Natural killer cell treated with Interleukin-12 subunit alpha and Interleukin-12 subunit beta and Interleukin-15 and Interleukin-18, amount 100 ng/mL, for 72 hours (primary cell): ENCODE data around the gene D2HGDH. TPM values are rescaled to one million over a fixed set of nuclear protein-coding genes. Genes with fewer than 3 reads are reported as not detected.
"Not testable (repeated sequence)": the region's sequence is repeated elsewhere in the genome, so short reads cannot be mapped to it uniquely, and the experiment has no call there.

ENCODE experiments used
- ATAC-seq, 2 donors: fragments of 150-1000 bp; cut with Tn5 transposase in 1 of 2; sonication (Bioruptor Pico), chemical (Tn5 transposase) in 1 of 2; 2 replicates each; pipeline ENCODE4 v1.10.0; 2021
- DNase-seq: peaks from one replicate; pipeline ENCODE4 v3.0.0; 2022; ENCODE audit warnings: low spot score
- H3K27ac Mint-ChIP-seq, 2 donors: 1 replicate in 1 of 2; 2 replicates in 1 of 2; pipeline ENCODE4 v1.8.0; 2022; ENCODE audit warnings: mixed read lengths in 2 of 2, mild to moderate bottlenecking in 1 of 2, moderate library complexity in 1 of 2
- H3K27me3 Mint-ChIP-seq, 2 donors: 1 replicate in 1 of 2; 2 replicates in 1 of 2; pipeline ENCODE4 v1.8.0; 2022; ENCODE audit warnings: mixed read lengths in 2 of 2
- H3K36me3 Mint-ChIP-seq: one replicate; pipeline ENCODE4 v1.8.0; 2022; ENCODE audit warnings: mixed read lengths
- H3K4me1 Mint-ChIP-seq, 2 donors: 1 replicate in 1 of 2; 2 replicates in 1 of 2; pipeline ENCODE4 v1.8.0; 2022; ENCODE audit warnings: low read depth in 2 of 2, mixed read lengths in 2 of 2, mild to moderate bottlenecking in 1 of 2
- H3K4me3 Mint-ChIP-seq: one replicate; pipeline ENCODE4 v1.8.0; 2022; ENCODE audit warnings: mixed read lengths
- H3K9me3 Mint-ChIP-seq: 2 replicates; pipeline ENCODE4 v1.8.0; 2022; ENCODE audit warnings: mixed read lengths
- total RNA-seq, 2 donors: library from RNA; stranded (reverse); gene quantifications; one replicate each; pipeline ENCODE4 v1.2.3, GENCODE V29; 2022

The D2HGDH gene
- total RNA-seq, 2 donors from 2014 or later, result 36.6 to 60.1 TPM

DNA sequence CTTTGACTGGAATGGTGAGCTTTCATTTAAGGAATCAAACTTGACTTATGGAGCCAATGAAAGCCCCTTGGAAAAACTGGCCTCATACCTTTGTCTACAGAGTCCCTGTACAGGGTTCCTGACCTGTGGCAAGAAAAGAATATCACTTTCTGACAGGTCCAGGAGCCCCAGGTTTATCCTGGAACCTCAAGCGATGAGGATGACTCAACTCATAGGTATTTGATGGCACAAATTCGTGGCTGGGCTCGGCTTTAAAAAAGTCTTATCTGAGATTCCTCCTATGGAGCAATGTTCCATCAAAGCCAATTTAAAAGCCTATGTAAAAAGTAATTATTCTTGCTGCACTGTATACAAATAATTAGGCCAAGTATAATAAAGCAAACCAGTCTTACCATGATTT, 57.0 kb downstream of the D2HGDH start:
- not testable (repeated sequence) for DNase-seq, H3K27ac Mint-ChIP-seq, H3K27me3 Mint-ChIP-seq, H3K36me3 Mint-ChIP-seq, ATAC-seq, H3K4me3 Mint-ChIP-seq, H3K9me3 Mint-ChIP-seq
- peaks cover 39 to 42% of the 10 kb centered on the region in 2 donors for H3K4me1 Mint-ChIP-seq

DNA sequence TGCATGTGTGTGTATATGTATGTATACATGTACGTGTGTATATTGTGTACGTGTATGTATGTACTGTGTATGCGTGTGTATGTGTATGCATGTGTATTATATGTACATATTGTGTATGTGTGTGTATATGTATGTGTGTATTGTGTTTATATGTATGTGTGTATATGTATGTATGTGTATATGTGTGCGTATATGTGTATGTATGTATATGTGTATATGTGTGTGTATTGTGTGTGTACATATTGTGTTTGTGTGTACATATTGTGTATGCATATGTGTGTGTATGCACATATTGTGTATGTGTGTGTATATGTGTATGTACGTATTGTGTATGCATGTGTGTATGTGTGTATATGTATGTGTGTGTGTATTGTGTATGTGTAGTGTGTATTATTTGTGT, 59.0 kb downstream of the D2HGDH start:
- DNase-seq (no peak), ATAC-seq (no peak)
- H3K27me3 Mint-ChIP-seq, result peaks cover 5 to 8% of the 10 kb centered on the region in 2 donors
- peaks cover under 1% of the 10 kb centered on the region for H3K9me3 Mint-ChIP-seq
- H3K4me1 Mint-ChIP-seq, result peaks cover 22 to 27% of the 10 kb centered on the region in 2 donors
- peaks cover 9% of the 10 kb centered on the region for H3K36me3 Mint-ChIP-seq
- no peak overlapping the region for H3K4me3 Mint-ChIP-seq
- H3K27ac Mint-ChIP-seq, result no peak overlapping the region

DNA sequence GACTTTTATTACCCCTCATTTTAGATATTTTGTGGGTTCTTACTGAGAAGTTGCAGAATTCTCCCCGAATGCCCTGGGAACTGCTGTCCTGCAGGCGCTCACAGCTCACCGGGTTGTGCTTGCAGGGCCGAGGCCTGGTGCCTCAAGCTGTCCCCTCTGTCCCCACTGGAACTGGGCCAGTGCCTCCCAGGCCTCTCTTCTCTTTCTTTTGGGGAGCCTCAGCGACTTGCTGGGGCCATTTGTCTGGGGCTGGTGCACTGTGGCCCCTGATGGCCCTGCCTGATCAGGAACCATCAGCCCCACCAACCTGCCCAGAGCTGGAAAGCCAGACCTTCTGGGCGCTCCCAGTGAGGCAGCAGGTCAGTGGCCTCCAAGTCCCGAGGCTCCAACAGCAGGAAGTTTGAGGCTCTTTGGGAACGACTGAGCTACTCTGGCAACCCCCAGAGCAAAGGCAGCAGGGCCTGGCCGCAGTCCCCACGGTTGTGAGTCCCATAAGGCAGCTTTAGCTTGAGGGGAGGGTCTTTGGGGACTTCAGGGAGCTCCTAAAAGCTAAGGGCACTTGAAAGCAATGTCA, 59.9 kb downstream of the D2HGDH start:
- no peak overlapping the region for H3K4me3 Mint-ChIP-seq
- no peak overlapping the region for H3K27ac Mint-ChIP-seq
- peaks cover 12 to 17% of the 10 kb centered on the region in 2 donors for H3K4me1 Mint-ChIP-seq
- H3K36me3 Mint-ChIP-seq, result peaks cover 9% of the 10 kb centered on the region
- H3K27me3 Mint-ChIP-seq, result peaks cover 5 to 8% of the 10 kb centered on the region in 2 donors
- H3K9me3 Mint-ChIP-seq, result no peaks in the 10 kb centered on the region
- ATAC-seq (no peak), DNase-seq (no peak)

DNA sequence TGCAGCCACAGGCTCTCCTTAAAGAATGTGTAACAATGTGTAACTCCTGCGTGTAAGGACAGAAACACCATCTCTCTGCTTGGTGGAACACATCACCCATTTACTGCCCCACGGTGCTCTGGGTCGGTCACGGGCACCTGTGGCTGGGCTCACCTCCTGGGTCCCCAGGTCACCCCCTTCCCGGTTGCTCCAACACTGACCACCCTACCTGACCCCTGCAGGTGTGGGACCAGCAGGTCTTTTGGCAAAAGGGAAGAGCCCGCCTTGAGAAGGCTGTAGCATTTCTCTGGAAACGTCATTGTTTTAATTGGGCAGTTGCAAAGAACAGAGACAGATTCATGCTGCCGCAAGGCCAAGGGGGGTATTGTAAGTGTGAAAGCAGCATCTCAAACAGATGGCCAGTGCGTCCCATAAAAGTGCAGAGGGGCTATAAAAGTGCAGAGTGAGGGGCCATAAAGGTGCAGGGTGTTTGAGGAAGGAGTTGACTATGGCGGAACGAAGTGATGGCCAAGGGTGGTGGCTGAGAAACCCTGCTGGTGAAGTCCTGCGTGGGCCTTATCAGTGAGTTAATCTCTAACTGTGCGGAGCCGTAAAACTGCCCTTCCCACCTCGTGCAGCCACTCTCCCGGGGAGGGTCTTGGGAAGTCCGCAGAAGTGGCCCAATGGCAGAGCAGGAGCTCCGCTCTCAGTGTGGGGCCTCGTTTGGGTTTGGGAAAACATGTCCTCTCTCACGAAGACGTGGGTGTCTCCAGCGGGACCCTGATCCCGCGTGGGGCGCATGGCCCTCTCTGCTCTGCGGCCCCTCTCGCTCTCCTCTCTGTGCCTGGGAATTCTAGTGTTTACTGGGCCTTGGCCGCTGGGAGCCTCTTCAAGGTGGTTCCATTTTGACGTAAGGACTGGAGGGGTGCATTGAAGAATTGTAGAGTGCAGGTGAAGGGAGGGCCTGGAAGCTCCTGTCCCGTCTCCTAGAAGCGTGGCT, 60.9 kb downstream of the D2HGDH start:
- peaks cover 8 to 13% of the 10 kb centered on the region in 2 donors for H3K4me1 Mint-ChIP-seq
- no peaks in the 10 kb centered on the region for H3K9me3 Mint-ChIP-seq
- no peak overlapping the region for H3K4me3 Mint-ChIP-seq
- ATAC-seq (no peak), DNase-seq (no peak)
- H3K27ac Mint-ChIP-seq, result no peak overlapping the region
- H3K27me3 Mint-ChIP-seq, result peaks cover 5 to 8% of the 10 kb centered on the region in 2 donors
- H3K36me3 Mint-ChIP-seq, result peaks cover 8% of the 10 kb centered on the region

DNA sequence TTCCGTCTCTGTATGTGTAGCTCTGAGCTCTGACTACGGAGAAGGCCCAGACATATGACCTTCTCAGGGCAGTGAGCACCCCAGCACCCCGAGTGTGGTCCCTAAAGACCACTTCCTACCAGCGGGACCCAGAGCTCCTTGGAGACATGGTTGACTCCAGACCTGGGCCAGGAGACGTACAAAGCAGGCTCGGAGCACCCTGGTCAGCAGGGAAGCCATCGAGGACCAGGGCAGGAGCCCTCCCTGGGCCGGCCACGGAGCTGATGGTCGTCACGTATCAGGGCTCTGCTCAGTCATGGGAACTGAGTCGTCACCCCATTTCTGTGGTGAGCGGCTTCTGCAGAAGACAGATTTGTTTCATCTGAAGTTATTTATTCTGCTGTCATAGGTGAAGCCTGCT, 61.8 kb downstream of the D2HGDH start:
- peaks cover 5 to 10% of the 10 kb centered on the region in 2 donors for H3K27me3 Mint-ChIP-seq
- DNase-seq (no peak), ATAC-seq (no peak)
- H3K36me3 Mint-ChIP-seq, result no peaks in the 10 kb centered on the region
- H3K4me3 Mint-ChIP-seq, result no peak overlapping the region
- peaks cover 4 to 8% of the 10 kb centered on the region in 2 donors for H3K4me1 Mint-ChIP-seq
- H3K27ac Mint-ChIP-seq, result no peak overlapping the region
- H3K9me3 Mint-ChIP-seq, result no peaks in the 10 kb centered on the region

DNA sequence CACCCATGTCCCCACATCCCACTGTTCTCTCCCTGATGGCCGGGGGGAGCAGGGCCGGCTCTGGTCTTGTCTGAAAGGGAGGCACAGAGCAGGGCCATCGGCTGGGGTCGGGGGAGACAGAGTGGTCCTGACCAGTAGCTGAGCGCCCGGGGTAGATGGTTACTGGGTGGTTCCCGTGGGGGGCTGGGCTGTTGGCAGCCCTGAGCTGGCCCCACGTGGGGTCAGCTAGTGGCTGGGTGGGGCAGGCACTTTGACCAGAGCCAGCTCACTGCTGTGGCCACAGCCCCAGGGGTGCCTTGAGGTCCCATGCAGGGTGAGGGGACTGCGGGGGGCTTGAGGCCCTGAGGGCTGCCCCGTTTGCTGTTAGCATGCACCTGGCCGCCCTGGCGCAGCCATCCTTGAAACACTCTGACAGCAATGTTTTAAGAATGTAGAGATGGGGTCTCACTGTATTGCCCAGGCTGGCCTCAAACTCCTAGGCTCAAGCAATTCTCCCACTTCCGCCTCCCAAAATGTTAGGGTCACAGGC, 62.2 kb downstream of the D2HGDH start:
- H3K9me3 Mint-ChIP-seq, result no peaks in the 10 kb centered on the region
- peaks cover 4 to 8% of the 10 kb centered on the region in 2 donors for H3K4me1 Mint-ChIP-seq
- H3K27me3 Mint-ChIP-seq, result peaks cover 5 to 10% of the 10 kb centered on the region in 2 donors
- DNase-seq (no peak), ATAC-seq (no peak)
- no peaks in the 10 kb centered on the region for H3K36me3 Mint-ChIP-seq
- H3K4me3 Mint-ChIP-seq, result no peak overlapping the region
- no peak overlapping the region for H3K27ac Mint-ChIP-seq

DNA sequence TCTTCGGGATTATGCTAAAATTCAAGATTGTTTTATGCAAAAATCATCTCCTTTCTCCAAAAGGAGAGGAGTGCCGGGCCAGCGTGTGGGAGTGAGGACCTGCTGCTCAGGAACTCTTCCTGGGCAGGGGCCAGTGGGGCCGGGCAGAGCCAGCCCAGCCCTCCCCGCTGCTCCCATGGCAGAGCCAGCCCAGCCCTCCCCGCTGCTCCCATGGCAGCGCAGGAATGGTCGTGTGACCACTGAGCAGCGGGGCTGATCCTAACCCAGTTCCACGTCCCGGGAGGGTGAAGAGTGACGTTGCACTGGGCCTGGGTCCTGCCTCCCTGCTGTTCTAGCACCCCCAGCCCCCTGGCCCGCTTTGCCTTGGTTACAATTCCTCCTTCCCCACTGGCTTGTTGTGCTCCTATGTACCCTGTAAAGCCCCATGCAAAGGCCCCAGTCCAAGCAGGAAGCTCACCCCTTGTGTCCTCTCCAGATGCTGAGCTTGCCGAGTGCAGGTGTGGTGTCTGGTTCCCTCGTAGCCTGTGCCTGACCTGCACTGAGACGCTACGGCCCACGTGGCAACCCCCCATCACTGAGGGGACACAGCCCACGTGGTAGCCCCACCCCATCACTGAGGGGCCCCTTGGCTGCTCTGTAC, 63.1 kb downstream of the D2HGDH start:
- Mint-ChIP-seq H3K36me3 (no peaks in the 10 kb centered on the region), H3K9me3 (no peaks in the 10 kb centered on the region), H3K4me1 (peaks cover 4 to 8% of the 10 kb centered on the region in 2 donors), H3K27me3 (peaks cover 5 to 7% of the 10 kb centered on the region in 2 donors), H3K27ac (no peak overlapping the region), H3K4me3 (no peak overlapping the region)
- no peak for DNase-seq
- no peak for ATAC-seq

DNA sequence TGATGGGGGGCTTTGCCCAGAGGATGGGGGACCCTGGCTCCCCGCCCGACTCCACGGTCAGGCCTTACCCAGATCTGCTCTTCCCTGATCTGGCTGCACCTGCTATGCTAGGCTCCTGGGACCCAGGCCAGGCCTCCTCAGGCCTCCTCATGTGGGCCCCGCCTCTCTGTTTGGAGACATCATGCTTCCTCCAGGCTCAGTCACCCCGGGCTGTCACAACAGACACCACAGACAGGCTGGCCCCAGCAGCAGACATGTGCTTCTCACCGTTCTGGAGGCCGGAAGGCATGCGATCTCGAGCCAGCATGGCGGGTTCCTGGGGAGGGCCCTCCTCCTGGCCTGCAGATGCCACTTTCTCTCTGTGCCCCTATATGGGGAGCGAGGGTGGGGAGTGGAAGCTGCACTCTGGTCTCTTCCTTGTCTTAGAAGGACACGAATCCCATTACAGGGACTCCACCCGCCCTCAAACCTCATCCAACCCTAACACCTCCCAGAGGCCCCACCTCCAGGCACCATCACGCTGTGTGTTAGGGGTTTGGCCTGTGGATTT, 63.7 kb downstream of the D2HGDH start:
- no peak for DNase-seq
- no peaks in the 10 kb centered on the region for H3K36me3 Mint-ChIP-seq
- no peak overlapping the region for H3K27ac Mint-ChIP-seq
- peaks cover 5 to 8% of the 10 kb centered on the region in 2 donors for H3K4me1 Mint-ChIP-seq
- peaks cover 5 to 7% of the 10 kb centered on the region in 2 donors for H3K27me3 Mint-ChIP-seq
- no peak for ATAC-seq
- H3K9me3 Mint-ChIP-seq, result no peaks in the 10 kb centered on the region
- no peak overlapping the region for H3K4me3 Mint-ChIP-seq

DNA sequence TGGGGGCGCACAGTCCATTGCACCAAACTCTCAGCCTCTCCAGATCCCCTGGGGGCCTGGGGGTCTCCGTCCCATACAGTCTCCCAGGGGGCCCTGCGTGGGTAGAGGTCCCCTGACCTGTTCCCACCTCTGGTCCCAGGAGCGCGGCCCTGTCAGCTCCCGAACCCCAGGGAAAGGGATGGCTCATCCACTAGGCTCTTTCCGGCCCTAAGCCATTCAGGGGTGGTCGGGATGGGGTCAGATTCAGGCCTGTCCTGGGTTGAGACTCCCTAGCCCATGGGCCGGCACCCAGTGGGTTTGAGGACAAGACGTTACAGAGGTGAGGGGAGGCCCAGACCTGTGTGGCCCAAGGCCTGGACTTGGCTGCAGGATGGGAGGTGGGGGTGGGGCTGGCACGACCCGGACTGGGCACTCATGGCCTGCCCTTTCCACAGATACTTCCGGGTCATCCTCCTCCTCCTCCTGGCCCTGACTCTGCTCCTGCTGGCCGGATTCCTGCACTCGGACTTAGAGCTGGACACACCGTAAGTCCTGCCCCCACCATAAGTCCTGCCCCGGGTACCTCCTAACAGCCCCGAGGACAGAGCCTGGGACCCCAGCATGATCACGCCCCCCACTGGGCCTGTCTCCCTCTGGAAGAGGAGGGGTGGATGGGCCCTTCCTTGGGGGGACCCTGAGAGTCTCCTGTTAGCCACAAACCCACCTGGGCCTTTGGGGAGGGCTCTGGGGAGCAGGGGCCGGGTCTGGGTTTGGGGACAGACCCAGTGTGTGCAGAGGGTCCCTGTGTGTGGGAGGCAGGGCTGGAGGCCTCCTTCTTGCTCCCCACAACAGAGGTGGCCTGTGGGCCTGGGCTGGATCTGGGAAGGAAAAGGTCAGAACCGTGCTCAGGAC, 64.4 kb downstream of the D2HGDH start:
- no peak for ATAC-seq
- Mint-ChIP-seq H3K27me3 (peaks cover 0 to 10% of the 10 kb centered on the region in 2 donors), H3K4me1 (peaks cover 5 to 6% of the 10 kb centered on the region in 2 donors), H3K9me3 (no peaks in the 10 kb centered on the region), H3K36me3 (no peaks in the 10 kb centered on the region), H3K4me3 (no peak overlapping the region), H3K27ac (no peak overlapping the region)
- DNase-seq, result no peak

DNA sequence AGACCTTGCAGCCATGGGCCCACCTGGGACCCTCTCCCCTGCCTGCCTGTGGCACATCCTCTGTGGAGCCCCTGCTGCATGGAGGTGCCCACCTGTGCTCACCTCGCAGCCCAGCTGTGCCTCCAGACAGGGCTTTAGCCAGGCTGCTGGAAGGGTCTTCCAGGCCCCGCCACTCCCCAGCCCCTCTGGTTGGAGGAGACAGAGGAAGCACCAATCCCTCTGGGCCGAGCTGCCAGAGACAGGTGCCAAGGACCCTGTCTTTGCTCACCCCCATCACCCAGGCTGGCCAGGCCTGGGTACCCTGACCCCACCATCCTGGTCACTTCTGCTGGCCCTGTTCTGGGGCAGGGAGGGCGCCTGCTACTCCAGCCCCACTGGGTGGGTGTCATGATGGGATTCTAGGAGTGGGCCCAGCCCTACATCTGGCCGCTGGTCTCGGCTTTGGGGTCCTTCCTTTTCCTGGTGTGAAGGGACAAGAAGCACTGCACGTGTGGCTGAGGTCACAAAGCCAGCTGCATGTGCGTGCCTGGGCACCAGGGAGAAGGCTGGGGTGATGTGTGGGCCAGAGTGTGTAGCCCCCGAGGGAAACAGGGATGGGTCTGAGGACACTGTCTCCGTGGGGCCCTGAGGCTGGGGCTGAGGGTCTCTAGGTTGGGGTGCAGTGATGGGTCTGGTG, 65.2 kb downstream of the D2HGDH start:
- Mint-ChIP-seq H3K4me3 (no peak overlapping the region), H3K9me3 (no peaks in the 10 kb centered on the region), H3K4me1 (peaks cover 5 to 6% of the 10 kb centered on the region in 2 donors), H3K36me3 (no peaks in the 10 kb centered on the region), H3K27me3 (peaks cover 0 to 10% of the 10 kb centered on the region in 2 donors), H3K27ac (no peak overlapping the region)
- DNase-seq (no peak), ATAC-seq (no peak)

DNA sequence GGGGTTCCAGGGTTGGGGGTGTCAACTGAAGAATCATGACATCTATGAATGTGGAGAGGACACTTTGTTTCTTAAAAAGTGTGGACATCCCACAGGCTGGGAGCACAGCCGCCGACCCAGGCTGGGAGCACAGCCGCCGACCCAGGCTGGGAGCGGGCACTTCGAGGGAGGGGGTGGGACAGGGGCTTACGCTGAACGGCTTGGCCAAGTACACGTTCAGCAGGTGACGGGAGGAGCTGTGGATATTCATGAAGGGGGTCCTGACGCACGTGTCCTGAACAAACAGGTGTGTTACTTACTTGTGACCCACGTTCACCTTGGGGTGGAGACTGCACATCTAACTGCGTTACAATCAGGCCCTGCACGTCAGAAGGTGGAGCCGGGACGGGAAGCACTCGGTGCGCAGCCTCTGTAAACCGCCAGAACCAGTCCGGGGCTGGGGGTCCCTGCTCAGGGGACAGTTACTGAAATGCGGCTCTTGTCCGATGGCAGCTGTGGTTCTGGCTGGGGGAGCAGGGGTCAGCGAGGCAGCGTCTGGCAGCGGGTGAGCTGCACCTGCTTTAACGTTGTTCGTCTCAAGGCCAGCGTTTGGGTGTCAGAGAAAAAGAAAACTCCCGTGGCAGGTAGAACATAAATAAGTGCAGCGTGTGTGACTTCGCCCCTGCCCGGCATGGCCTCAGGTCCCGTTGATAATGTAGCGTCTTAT, 65.9 kb downstream of the D2HGDH start:
- not testable (repeated sequence) for H3K4me1 Mint-ChIP-seq, H3K4me3 Mint-ChIP-seq, H3K27ac Mint-ChIP-seq

More for the DNA sequence above, 65.9 kb downstream of the D2HGDH start:
- H3K27me3 Mint-ChIP-seq, ATAC-seq, DNase-seq, H3K9me3 Mint-ChIP-seq, H3K36me3 Mint-ChIP-seq: not testable (repeated sequence)
